NCI-H2196 treated with DMSO at 0.1 percent for 48 hours (cell line): ENCODE data around the gene HTRA2.
"Not testable (repeated sequence)": the region's sequence is repeated elsewhere in the genome, so short reads cannot be mapped to it uniquely, and the experiment has no call there.

Experiments
- DNase-seq: peaks from one replicate; lab custom pipeline; 2025; ENCODE audit not compliant: unreplicated experiment; lab: John Stamatoyannopoulos, UW

The HTRA2 gene

DNA sequence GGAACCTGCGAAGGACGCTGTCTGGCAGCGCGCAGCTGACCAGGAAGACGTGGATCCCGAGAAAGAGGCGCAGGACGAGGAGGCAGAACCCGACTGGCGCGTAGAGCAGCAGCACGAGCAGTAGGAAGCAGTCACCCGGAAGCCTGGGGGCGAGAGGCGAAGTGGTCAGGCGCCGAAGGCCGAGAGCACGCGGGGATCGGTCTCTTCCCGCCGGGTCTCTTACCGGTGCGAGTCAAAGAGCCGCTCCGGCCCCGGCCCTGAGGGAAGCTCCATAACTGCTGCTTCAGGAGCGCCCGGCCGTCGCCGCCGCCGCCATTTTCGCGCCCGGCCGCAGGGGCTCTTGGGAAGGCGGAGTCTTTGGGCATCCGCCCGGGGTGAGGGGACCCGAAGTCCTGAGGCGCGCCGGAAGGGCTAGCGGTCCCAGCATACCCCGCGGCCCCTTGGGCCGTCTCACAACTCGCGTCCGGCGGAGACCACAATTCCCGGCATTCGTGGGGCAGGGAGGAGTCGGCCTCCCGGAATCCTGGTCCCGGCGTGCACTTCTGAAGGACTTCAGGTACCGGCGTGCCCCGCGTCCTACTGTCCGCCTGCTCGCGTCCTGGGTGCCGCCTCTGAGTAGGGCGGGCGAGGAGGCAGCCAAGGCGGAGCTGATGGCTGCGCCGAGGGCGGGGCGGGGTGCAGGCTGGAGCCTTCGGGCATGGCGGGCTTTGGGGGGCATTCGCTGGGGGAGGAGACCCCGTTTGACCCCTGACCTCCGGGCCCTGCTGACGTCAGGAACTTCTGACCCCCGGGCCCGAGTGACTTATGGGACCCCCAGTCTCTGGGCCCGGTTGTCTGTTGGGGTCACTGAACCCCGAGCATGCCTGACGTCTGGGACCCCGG lies at the start of gene HTRA2, which contains the start of gene AUP1:
TSS of gene HTRA2 (plus strand) at position 577 of the 882 bp plus-strand sequence. CDS start at position 651, 74 bp downstream.
TSS of gene AUP1 (minus strand) at position 350 of the 882 bp plus-strand sequence. CDS start at position 273, 77 bp downstream.
- peak; percentile 84 for DNase-seq

DNA sequence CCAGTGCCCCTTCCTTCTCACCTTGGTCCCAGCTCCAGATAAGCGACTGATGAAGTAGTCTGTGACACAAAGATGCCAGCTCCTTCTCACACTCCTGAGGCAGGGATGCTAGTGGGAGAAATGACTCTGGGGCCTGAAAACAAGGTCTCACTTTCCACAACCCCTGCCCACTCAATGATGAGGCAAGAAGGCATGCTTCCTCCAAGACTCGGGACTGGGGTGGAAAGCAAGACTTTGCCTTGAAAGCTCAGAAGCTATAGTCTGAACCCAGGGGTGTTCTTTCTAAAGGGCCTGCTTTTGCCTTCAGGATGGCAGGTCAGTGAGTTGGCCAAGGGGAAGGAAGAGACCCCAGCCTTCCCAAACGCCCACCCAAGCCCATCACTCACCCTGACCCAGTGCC lies 48.3 kb upstream of the HTRA2 start:
- DNase-seq, result no peak

DNA sequence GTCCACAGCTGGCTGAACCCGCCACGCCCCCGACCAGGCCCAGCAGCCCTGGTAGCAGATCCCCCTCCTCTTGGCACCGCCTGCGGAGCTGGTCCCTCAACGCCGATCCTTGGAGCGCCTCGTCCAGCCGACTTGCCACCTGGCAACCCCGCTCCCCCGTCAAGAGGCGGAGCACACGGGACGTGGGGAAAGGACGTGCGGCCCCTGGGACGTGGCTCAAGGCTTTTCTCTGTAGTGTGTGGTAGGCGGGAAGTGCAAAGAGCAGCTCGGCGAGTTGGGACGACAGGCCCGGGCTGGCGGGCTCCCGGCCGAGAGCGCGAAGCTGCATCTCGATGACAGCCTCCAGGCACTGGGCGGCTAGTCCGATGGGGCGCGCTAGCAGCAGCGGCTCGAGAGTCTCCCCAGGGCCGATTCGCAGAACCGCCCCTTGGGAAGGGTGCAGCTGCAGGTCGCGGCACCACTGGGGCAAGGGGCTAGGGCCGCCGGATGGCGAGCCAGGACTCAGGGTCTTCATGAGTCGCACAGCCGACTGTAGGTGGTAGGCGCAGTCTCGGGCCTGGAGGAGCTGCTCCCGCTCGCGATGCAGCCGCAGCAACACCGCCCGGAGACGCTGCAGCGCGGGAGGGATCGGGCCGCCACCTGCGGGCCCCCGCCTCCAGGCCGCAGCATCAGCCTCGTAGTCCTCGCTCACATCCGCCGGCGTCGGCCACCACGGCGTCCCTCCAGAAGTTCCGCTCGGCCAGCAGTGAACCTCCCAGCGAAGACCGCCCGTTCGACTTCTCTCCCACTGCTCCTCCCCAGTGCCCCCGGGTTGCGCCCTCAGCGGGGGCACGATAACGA lies 47.6 kb upstream of the HTRA2 start:
- no peak for DNase-seq

DNA sequence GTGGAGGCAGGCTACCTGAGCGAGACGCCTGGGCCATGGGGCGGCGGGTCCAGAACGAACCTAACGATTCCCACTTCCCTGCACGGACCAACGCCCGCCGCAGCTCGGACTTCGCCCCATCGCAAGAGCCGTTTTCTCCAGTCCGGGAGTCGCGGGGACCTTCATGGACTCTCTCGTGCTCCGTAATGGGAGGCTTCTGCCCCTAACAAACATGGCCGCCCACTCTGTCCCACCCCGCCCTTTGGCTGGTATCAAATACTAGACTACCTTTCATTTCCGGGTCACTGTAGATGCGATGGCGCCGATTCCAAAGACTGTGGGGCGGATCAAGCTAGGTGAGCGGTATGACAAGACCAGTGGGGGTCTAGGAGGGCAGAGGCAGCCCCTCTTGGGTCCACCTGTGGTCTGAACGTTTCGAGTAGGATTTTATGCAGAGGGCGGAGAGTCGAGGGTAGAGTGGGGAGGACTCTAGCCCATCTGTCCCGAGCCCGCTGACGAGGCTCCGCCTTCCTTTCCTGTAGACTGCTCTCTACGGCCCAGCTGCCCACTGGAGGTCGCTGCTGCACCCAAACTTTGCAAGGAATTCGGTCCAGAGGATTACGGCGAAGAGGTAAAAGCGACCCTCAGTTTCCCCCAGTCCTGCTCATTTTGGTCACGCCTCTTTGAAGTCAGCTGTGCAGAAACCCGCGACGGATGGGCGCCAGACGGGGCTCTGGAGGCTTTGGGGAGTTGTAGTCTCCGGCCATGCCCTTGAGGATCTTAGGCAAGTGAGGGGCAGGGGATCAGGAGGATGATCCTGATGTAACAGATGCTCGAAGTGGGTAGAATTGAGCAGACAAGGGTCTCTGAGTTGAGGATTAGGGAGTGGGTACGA lies 46.7 kb upstream of the HTRA2 start, which contains the start of the genes CCDC142 and TTC31:
TSS of gene CCDC142 (minus strand) at position 198 of the 874 bp plus-strand sequence. CDS start at position 37, 161 bp downstream.
TSS of gene TTC31 (plus strand) at position 281 of the 874 bp plus-strand sequence. CDS start at position 296, 15 bp downstream.
- peak; percentile 72 for DNase-seq

DNA sequence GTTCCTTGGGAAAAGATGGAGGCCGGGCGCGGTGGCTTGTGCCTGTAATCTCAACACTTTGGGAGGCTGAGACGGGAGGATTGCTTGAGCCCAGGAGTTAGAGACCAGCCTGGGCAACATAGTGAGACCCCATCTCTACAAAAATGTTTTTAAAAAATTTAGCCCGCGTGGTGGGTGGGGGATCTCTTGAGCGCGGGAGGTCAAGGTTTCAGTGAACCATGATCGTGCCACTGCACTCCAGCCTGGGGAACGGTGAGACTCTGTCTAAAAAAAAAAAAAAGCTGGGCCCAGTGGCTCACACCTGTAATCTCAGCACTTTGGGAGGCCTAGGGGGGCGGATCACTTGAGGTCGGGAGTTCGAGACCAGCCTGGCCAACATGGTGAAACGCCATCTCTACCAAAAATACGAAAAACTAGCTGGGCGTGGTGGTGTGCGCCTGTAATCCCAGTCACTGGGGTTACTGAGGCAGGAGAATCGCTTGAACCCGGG lies 46.0 kb upstream of the HTRA2 start:
- DNase-seq, result not testable (repeated sequence)

DNA sequence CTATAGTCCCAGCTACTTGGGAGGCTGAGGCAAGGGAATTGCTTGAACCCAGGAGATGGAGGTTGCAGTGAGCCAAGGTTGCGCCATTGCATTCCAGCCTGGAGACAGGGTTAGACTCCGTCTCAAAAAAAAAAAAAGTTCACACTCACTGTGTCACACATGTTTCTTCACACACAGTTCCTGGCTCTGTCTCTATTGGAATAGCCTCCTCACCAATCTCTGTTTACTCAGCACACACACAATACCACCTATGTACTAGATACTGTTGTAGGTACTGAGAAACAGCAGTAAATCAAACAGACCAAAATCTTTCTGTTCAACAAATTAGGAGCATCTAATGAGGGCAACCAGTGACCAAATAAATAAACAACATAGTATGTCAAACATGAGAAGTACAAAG lies 43.6 kb upstream of the HTRA2 start:
- DNase-seq, result no peak

DNA sequence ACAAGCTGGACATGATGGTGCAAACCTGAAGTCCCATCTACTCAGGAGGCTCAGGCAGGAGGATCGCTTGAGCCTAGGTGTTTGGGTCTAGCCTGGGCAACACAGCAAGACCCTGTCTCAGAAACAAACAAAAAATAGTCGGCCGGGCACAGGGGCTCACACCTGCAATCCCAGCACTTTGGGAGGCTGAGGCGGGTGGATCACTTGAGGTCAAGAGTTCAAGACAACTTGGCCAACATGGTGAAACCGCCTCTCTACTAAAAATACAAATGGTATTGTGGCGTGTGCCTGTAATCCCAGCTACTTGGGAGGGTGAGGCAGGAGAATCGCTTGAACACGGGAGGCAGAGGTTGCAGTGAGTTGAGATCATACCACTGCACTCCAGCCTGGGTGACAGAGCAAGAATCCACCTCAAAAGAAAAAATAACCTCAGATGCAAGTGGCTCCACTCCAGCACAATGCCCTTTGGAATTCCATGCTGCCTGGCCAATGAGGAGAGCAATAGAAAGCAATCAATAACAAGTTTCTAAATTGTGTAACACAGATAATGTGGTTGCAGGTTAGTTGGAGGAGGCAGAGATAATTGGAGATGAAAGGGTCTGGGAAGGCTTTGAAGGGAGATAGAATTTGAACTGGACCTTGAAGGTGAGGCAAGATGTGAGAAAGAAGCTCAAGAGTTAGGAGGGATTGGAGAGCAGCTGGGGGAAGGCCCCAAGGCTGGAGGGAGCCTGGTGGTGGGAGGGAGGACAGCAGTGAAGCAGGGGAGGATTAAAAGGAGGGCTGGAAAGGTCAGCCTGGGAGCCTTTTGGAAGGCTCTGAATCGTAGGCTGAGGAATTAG lies 40.9 kb upstream of the HTRA2 start:
- DNase-seq, result no peak

DNA sequence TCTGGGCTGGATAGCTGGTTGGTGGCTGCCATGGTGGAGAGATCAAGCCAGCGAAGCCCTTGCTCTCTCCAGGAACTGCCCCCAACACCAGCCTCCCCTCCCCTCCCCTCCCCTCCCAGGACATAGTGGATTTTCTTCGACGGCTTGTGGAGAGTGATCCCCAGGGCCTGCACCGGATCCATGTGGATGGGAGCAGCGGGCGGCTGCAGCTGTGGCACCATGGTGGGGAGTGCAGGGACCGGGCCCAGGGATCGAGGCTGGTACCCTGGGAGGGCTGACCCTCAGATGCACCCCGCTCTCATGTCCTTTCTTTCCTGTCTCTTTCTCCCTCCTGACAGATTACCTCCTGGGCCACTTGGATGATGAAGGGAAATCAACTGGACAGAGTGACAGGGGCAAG lies 39.8 kb upstream of the HTRA2 start:
- no peak for DNase-seq

DNA sequence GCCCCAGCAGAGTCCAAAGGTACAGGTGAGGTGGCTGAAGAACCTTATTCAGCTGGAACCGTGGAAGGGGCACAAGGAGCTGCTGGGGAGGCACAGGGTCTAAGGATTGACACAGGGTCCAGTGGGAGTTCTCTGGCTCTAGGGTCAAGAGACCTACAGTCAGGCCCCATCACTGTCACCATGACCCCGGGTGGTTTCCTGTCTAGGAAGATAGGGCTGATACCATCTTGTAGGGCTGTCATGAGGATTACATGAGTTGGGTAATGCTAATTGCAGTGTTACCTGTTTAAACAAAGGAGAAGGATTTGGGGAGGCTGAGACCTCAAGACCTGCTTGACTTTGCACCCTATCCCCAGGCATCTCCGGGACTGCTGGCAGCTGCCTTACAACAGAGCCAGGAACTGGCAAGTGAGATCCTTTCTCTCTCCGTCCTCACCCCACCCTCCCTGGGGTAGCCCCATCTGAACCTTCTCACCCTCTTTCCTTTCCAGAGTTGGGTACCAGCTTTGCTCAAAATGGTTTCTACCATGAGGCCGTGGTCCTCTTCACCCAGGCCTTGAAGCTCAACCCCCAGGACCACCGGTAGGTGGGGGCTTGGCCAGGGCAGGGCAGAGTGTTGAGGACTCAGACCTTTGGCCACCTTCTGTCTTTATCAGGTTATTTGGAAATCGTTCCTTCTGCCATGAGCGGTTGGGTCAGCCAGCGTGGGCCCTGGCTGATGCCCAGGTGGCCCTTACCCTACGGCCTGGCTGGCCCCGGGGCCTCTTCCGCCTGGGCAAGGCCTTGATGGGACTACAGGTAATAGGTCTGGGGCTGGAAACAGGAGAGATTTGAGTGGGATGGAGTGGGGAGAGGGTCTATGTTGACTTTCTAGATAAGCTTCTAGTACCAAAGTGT lies 37.8 kb upstream of the HTRA2 start:
- no peak for DNase-seq

DNA sequence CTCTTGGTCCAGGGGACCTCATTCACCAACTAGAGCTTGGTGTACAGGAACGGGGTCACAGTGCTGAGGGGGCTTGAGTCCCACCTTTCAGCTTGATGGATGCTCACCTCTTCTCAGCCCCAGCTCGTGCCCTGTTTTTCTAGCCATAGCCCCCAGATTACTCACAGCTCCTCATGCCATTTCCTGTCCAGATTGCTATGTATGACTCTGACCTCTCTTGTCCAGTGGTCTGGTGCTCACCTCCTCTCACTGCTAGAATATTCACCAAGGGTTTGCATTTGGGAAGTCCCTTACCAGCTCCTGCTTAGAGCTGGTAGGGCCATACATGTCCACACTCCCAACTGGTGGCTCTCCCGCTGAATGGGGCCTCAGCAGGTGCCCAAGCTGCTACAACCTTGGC lies 36.2 kb upstream of the HTRA2 start:
- DNase-seq, result no peak

DNA sequence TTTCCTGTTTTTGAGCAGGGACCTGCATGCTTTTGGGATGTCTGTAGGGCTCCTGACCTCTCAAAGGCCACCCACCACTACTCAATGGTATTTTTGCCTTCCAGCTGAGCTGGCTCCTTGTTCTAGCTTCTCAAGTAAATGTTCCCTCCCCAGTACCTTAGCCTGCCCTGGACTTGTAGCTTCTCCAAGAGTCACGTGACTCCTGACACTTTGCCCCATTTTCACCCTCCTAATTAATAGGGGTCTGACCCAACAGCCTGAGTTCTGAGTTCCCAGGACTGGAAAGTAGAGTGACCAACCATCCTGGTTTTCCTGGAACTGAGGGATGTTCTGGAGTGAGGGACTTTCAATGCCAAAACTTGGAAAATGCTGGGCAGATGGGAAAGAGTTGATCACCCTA lies 34.3 kb upstream of the HTRA2 start:
- DNase-seq, result no peak

DNA sequence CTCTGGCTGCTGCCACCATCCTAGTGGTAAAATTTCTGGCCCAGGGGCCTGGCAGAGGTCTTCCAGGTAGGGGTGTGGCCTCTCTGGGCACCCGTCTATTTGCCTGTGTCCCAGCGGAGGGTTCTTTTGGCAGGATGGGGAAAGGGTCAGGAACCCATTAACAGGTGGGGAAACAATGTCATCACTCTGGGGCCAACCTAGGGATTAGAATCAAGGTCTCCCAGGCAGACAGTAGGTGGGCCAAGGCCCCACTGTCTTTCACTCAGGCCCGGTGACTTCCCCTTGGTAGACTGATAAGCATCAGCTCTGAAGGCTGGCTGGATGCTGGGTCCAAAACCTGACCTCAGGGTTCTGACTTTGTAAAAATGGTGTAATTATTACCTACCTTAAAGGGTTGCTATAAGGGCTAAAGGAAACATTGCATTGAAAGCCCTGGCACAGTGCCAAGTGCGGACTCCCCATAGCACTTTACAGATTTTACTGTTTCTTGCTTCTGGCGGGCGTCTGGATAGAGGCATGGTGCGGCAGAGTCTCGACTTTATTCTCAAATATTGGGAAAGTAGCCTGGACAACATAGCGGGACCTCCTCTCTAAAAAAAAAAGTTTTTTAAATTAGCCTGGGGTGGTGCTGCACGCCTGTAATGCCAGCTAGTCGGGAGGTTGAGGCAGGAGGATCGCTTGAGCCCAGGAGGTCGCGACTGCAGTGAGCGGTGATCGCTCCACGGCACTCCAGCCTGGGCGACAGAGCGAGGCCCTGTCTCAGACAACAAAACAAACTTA lies 32.5 kb upstream of the HTRA2 start:
- DNase-seq, result no peak

DNA sequence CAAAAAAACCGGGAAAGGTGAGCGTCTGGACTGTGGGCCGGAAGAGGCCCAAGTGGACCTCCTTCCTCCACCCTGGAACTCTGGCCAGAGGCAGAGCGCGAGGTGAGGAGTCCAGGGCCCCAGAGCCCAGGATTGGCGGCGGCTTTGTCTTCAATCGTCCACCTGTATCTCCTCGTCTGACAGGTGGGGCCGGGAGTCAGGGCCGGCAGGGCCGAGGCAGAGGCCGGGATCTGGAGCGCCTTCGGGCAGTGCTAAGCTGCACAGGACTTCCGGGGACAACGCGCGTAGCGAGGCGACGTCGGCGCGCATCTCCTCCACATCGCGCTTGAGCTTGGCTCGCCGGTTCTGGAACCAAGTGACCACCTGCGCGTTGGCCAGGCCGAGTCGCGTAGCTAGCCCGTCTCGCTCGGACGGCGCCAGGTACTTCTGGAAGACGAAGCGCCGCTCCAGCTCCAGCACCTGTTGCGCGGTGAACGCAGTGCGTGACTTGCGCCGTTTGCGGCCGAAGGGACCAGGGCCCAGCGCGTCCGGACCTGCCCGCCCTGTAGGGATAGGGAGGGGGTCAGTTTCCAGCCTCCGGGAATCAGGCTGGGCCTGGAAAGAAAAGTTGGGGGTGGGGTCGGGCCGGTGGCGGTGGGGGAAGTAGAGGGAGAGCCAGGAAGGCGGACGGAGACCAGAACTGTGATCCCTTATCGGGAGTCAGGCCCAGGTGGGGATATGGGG lies 31.8 kb upstream of the HTRA2 start:
- DNase-seq, result no peak

DNA sequence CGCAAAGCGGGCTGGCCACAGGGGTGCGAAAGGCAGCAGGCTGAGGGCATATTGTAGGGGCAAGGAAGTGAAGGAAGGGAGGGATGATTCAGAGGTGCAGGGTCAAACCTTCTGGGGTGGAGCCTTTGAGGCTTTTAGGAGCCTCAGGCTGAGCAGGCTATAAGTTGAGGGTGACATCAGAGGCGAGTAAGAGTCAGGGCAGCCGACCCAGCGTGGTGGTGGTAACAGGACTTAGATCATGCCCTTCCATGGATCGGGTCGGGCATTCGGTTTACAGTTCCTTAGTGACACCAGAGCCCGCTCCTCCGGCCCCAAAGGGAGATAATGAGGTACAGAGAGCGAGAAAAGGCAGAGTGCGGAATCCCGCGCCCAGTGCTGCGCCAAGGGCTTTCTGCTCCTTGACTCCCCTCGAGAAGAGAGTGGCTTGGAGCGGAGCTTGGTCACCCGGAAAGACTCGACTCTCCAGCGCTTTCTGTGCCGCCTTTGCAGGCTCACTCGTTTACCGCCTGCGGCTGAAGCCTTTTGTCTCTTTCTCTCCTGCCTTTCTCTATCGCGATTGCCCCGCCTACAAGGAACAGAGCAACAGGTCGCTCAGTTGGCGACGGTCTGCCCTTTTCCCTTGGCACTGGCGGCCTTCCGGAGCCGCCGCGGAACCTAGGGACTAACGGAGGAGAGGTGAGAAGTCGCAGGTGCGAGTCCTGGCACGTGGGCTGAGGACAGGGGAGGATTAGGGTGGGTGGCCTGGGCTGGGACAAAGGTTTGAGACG lies 31.1 kb upstream of the HTRA2 start:
- no peak for DNase-seq

DNA sequence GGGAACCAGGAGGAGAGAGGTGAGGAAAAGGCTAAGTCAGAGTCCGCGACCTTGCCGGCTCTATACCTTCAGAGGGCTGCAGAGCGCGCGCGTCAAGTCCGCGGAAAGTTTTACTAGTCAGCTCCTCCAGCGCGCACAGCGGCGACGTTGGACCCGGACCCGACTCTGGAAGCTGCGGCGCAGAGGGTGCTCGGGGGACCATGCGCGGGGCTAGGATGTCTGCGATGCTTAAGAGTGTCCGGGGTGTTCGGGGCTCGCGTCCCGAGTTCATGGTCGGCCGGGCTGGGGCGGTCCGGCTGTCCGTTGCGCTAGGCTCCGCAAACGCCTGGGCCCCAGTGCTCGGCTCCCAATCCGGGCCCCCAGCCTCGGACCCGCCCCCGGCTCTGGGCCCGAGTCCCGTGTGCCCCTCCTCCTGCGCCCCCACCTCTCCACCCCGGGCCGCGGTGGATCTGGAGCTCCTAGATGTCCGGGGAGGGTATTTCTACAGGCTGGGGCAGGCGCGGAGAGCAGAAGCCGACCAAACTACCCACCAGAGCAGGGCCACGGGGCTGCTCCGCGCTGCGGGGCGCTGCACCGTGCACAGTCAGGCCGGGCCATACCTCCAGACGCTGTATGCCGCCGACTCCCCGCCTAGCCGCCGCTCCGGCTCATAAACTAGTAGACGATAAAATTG lies 30.3 kb upstream of the HTRA2 start, which contains the start of gene LBX2:
TSS of gene LBX2 (minus strand) at position 337 of the 673 bp plus-strand sequence. CDS start at position 271, 66 bp downstream.
- no peak for DNase-seq
